Peyer's patch (tissue), 4 donors: ENCODE data around the gene RPL27A. TPM values are rescaled to one million over a fixed set of nuclear protein-coding genes. Genes with fewer than 3 reads are reported as not detected.

Experiments
- DNase-seq, 3 donors: peaks; one replicate each; pipeline ENCODE4 v3.0.0-alpha.2; 2017 to 2019
- H3K27ac ChIP-seq, 4 donors: fragments of 200-600 bp; sonication (generic); one replicate each; pipeline ENCODE4 v1.5.1; 2016 to 2019
- H3K27me3 ChIP-seq, 2 donors: fragments of 200-600 bp; sonication (generic); one replicate each; pipeline ENCODE4 v1.5.1; 2019
- H3K36me3 ChIP-seq, 3 donors: fragments of 200-600 bp; sonication (generic); one replicate each; pipeline ENCODE4 v1.5.1; 2016 to 2019
- H3K4me1 ChIP-seq, 4 donors: fragments of 200-600 bp; sonication (generic); one replicate each; pipeline ENCODE4 v1.5.1; 2016 to 2019
- H3K4me3 ChIP-seq, 4 donors: fragments of 200-600 bp; sonication (generic); 1 replicate in 3 of 4; 2 replicates in 1 of 4; pipeline ENCODE4 v1.5.1; 2016 to 2019; ENCODE audit warnings: mild to moderate bottlenecking in 1 of 4
- H3K9me3 ChIP-seq, 4 donors: fragments of 200-600 bp; sonication (generic); one replicate each; pipeline ENCODE4 v1.5.1; 2016 to 2019; ENCODE audit warnings: mild to moderate bottlenecking in 1 of 4
- CTCF ChIP-seq, 6 experiments: fragments of 450-650 bp in 4 of 6; fragments of 200-600 bp in 2 of 6; sonication (generic) in 1 of 6; IDR thresholded peaks; one replicate each; pipeline ENCODE4 v1.5.1; 2017 to 2019; ENCODE audit warnings: antibody characterized with exemption in 6 of 6, mild to moderate bottlenecking in 3 of 6, moderate library complexity in 1 of 6
- POLR2A ChIP-seq, 2 donors: fragments of 450-650 bp; IDR thresholded peaks; one replicate each; pipeline ENCODE4 v1.5.1; 2017; ENCODE audit warnings: antibody characterized with exemption in 2 of 2, mild to moderate bottlenecking in 2 of 2, moderate library complexity in 2 of 2
- total RNA-seq, 4 donors: library from RNA; depleted of rRNA; stranded (reverse); fragments of >200 nt; gene quantifications; one replicate each; pipeline ENCODE4 v1.1.0, GENCODE V29; 2016

The RPL27A gene
- total RNA-seq, 4 donors from 2014 or later: 476 to 923 (median 619) TPM

- Histone ChIP-seq H3K27ac (peak overlapping the region in 2 of 4 donors; percentile 86 to 95), H3K4me3 (peak overlapping the region in 2 of 4 donors; percentile 67 to 90), H3K4me1 (peaks cover 0 to 36% (median 14%) of the 10 kb centered on the region in 4 donors), H3K9me3 (no peaks in the 10 kb centered on the region), H3K27me3 (no peaks in the 10 kb centered on the region), H3K36me3 (peaks cover 0 to 23% (median 0%) of the 10 kb centered on the region in 3 donors)
- TF ChIP-seq POLR2A (IDR thresholded peaks at IDR 0.05) (no peak), CTCF (IDR thresholded peaks at IDR 0.05) (no peak)
- DNase-seq: no peak
These were observed 2.2 kb downstream of the RPL27A start for GRCh38 chr11:8684600-8685290.

GRCh38 chr11:8685306-8685705 lies 2.7 kb downstream of the RPL27A start:
- Histone ChIP-seq H3K4me1 (peaks cover 0 to 38% (median 14%) of the 10 kb centered on the region in 4 donors), H3K36me3 (peaks cover 0 to 23% (median 0%) of the 10 kb centered on the region in 3 donors), H3K4me3 (no peak overlapping the region)

GRCh38 chr11:8685820-8686219 lies 3.2 kb downstream of the RPL27A start:
- TF ChIP-seq POLR2A (IDR thresholded peaks at IDR 0.05) (no peak), CTCF (IDR thresholded peaks at IDR 0.05) (no peak)
- Histone ChIP-seq H3K4me3 (no peak overlapping the region), H3K9me3 (no peaks in the 10 kb centered on the region), H3K36me3 (peaks cover 0 to 25% (median 0%) of the 10 kb centered on the region in 3 donors), H3K4me1 (peaks cover 0 to 38% (median 14%) of the 10 kb centered on the region in 4 donors), H3K27ac (no peak overlapping the region), H3K27me3 (no peaks in the 10 kb centered on the region)
- no peak for DNase-seq

More at GRCh38 chr11:8685306-8685705, 2.7 kb downstream of the RPL27A start:
- TF ChIP-seq CTCF (IDR thresholded peaks at IDR 0.05) (no peak), POLR2A (IDR thresholded peaks at IDR 0.05) (no peak)
- no peak for DNase-seq
- Histone ChIP-seq H3K9me3 (no peaks in the 10 kb centered on the region), H3K27me3 (no peaks in the 10 kb centered on the region), H3K27ac (no peak overlapping the region)

GRCh38 chr11:8686325-8686724 lies 3.7 kb downstream of the RPL27A start:
- Histone ChIP-seq H3K9me3 (no peaks in the 10 kb centered on the region), H3K36me3 (peaks cover 0 to 27% (median 0%) of the 10 kb centered on the region in 3 donors), H3K27ac (no peak overlapping the region), H3K4me1 (peaks cover 0 to 38% (median 14%) of the 10 kb centered on the region in 4 donors), H3K4me3 (no peak overlapping the region), H3K27me3 (no peaks in the 10 kb centered on the region)
- DNase-seq: no peak
- no peak for TF ChIP-seq CTCF (IDR thresholded peaks at IDR 0.05)
- TF ChIP-seq POLR2A (IDR thresholded peaks at IDR 0.05): no peak

- H3K4me3 ChIP-seq: peak overlapping the region; percentile 53 to 71 (median 63)
- H3K9me3 ChIP-seq: no peaks in the 10 kb centered on the region
- H3K4me1 ChIP-seq: peaks cover 0 to 34% (median 10%) of the 10 kb centered on the region in 4 donors
- H3K27ac ChIP-seq: peak overlapping the region; percentile 78 to 93 (median 86)
- H3K36me3 ChIP-seq: peaks cover 0 to 51% (median 0%) of the 10 kb centered on the region in 3 donors
- peak; percentile 89 to 96 (median 95) for DNase-seq
- TF ChIP-seq POLR2A (IDR thresholded peaks at IDR 0.05) (peak; percentile 86 to 91), CTCF (IDR thresholded peaks at IDR 0.05) (peak in 2 of 6 experiments; percentile 36 to 43)
- H3K27me3 ChIP-seq: no peaks in the 10 kb centered on the region
These were observed 6.1 kb downstream of the RPL27A start for GRCh38 chr11:8688414-8689362.
